Common myeloid progenitor, CD34-positive (primary cell): Measurements from ENCODE around the gene HADH.

Source experiments
- CTCF ChIA-PET: fragments of 350-600 bp; sonication (Branson Sonifier 250); formaldehyde crosslinking; loops from one replicate; lab custom pipeline; 2021; ENCODE audit warnings: antibody characterized with exemption; lab: Charles Lee
- POLR2A ChIA-PET: fragments of 350-600 bp; sonication (Branson Sonifier 250); formaldehyde crosslinking; loops from one replicate; lab custom pipeline; 2021; ENCODE audit warnings: antibody characterized with exemption; lab: Charles Lee
- DNase-seq, 3 donors: peaks; one replicate each; pipeline versions ENCODE4 v3.0.0 to v3.0.0-alpha.2; 2013
- H3K27ac ChIP-seq, 2 experiments: 1 replicate in 1 of 2; 2 replicates in 1 of 2; pipeline ENCODE4 v1.7.0; 2013; ENCODE audit warnings: inconsistent platforms in 2 of 2, low read length in 2 of 2, mild to moderate bottlenecking in 2 of 2, low read depth in 1 of 2, moderate library complexity in 1 of 2; ENCODE audit not compliant: severe bottlenecking in 2 of 2, insufficient read depth in 1 of 2, poor library complexity in 1 of 2
- H3K27me3 ChIP-seq, 5 experiments: replicated peaks in 2 of 5; 1 replicate in 3 of 5; 2 replicates in 2 of 5; pipeline versions ENCODE4 v1.6.1 to v1.7.0; 2013; ENCODE audit warnings: low read length in 4 of 5, mild to moderate bottlenecking in 2 of 5, moderate library complexity in 2 of 5, inconsistent platforms in 1 of 5; ENCODE audit not compliant: insufficient read depth in 5 of 5, control insufficient read depth in 4 of 5
- H3K36me3 ChIP-seq, 4 experiments: 1 replicate in 2 of 4; 2 replicates in 2 of 4; pipeline versions ENCODE4 v1.6.1 to v1.7.0; 2013; ENCODE audit warnings: low read length in 3 of 4, control low read depth in 1 of 4, mild to moderate bottlenecking in 1 of 4; ENCODE audit not compliant: control insufficient read depth in 4 of 4, insufficient read depth in 4 of 4
- H3K4me1 ChIP-seq, 4 experiments: 1 replicate in 3 of 4; 2 replicates in 1 of 4; pipeline versions ENCODE4 v1.6.1 to v1.7.1; 2013; ENCODE audit warnings: low read length in 3 of 4, mild to moderate bottlenecking in 3 of 4, control low read depth in 1 of 4, inconsistent platforms in 1 of 4, moderate library complexity in 1 of 4; ENCODE audit not compliant: control insufficient read depth in 4 of 4, insufficient read depth in 4 of 4; ENCODE audit errors: control extremely low read depth in 1 of 4
- H3K4me3 ChIP-seq, 7 experiments: 1 replicate in 4 of 7; 2 replicates in 3 of 7; pipeline versions ENCODE4 v1.5.1 to v1.7.0; 2013; ENCODE audit warnings: mild to moderate bottlenecking in 7 of 7, low read length in 6 of 7, moderate library complexity in 6 of 7, inconsistent platforms in 2 of 7, low read depth in 2 of 7, control low read depth in 1 of 7; ENCODE audit not compliant: insufficient read depth in 4 of 7, control insufficient read depth in 1 of 7; ENCODE audit errors: extremely low read depth in 1 of 7
- H3K9me3 ChIP-seq, 5 experiments: 1 replicate in 4 of 5; 2 replicates in 1 of 5; pipeline versions ENCODE4 v1.6.1 to v1.7.1; 2013; ENCODE audit warnings: low read length in 4 of 5, mild to moderate bottlenecking in 2 of 5, inconsistent platforms in 1 of 5, low read depth in 1 of 5, moderate library complexity in 1 of 5; ENCODE audit not compliant: control insufficient read depth in 4 of 5, insufficient read depth in 2 of 5; ENCODE audit errors: control extremely low read depth in 1 of 5
- WGBS: methylation state at CpG from one replicate; pipeline ENCODE4 v1.1.5; 2013; ENCODE audit not compliant: insufficient coverage; 5-methylcytosine and 5-hydroxymethylcytosine counted together

Gene HADH

DNA sequence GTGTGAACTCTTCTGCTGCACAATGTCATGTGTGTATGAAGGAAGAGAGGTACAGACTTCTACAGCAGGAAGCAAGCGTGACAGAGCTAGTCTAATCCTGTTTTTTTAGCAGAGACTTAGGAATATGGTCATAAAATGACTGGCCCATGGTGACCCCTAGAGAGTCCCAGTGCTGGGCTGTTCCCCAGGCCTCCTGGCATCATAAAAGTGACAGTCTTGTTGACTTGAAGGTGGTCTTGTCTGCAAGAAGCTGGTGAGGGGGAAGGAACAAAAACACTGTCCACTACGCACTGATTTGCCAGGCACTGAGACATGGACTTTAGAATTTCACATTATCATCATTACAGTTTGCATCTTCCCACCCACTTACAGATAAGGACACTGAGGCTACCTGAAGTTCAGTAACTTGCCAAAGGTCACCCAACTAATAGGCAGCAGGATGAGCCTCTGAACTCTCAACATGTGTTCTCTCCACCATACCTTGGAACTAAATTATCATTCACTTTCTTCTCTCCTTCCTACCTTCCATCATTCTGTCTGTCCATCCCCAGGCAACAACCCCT, 63.0 kb downstream of the HADH start:
- Histone ChIP-seq H3K27me3 (peaks cover 0 to 8% (median 2%) of the 10 kb centered on the region in 5 experiments), H3K36me3 (peaks cover 0 to 8% (median 0%) of the 10 kb centered on the region in 4 experiments), H3K4me1 (no peaks in the 10 kb centered on the region), H3K27ac (no peak overlapping the region), H3K4me3 (no peak overlapping the region), H3K9me3 (no peaks in the 10 kb centered on the region)
- 100% methylated on average over 2 of the region's 2 CpGs for WGBS
- no peak for DNase-seq
- ChIA-PET POLR2A (no interaction called here), CTCF (interaction anchor here (0.8 to 1.2 kb wide), 2 partner anchors 10 to 15 kb away, joined by 3 read pairs; no protein-coding TSS in a partner anchor)

- Histone ChIP-seq H3K4me1 (no peaks in the 10 kb centered on the region), H3K36me3 (peaks cover 0 to 8% (median 0%) of the 10 kb centered on the region in 4 experiments), H3K27me3 (peaks cover 0 to 8% (median 2%) of the 10 kb centered on the region in 5 experiments), H3K9me3 (no peaks in the 10 kb centered on the region), H3K4me3 (no peak overlapping the region), H3K27ac (no peak overlapping the region)
- DNase-seq: no peak
- POLR2A ChIA-PET: no interaction called here
- CTCF ChIA-PET: interaction anchor here (0.8 kb wide), 1 partner anchor 9 kb away, joined by 3 read pairs; no protein-coding TSS in a partner anchor
- 100% methylated on average over 1 of the region's 1 CpG for WGBS
Measured at GRCh38 chr4:108053251-108053711, 63.6 kb downstream of the HADH start.

GRCh38 chr4:108054025-108054638, 64.4 kb downstream of the HADH start:
- Histone ChIP-seq H3K27ac (no peak overlapping the region), H3K36me3 (peaks cover 0 to 8% (median 0%) of the 10 kb centered on the region in 4 experiments), H3K4me3 (no peak overlapping the region), H3K9me3 (no peaks in the 10 kb centered on the region), H3K27me3 (peaks cover 0 to 11% (median 2%) of the 10 kb centered on the region in 5 experiments), H3K4me1 (no peaks in the 10 kb centered on the region)
- no peak for DNase-seq
- ChIA-PET CTCF (interaction anchor here (1.2 kb wide), 1 partner anchor 279 kb away, joined by 3 read pairs; no protein-coding TSS in a partner anchor), POLR2A (no interaction called here)
- 98% methylated on average over 15 of the region's 16 CpGs for WGBS

DNA sequence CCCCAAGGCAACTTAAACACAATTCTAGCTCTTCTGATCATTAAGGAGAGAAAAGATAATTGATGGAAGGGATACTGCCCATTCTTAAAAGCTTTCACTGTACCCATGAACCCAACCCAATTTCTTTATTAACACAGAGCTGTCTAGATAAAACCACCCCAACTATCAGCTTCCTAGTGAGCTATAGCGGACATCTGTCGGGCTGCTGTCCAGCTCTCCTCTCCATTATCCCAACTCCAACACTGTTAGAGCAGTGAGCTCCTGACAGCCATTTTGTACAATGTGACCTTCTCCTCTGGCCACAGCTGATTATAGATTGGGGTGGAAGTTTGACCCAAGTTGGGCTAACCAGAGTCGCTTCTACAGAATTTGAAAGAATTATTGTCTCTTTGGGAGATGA, 66.1 kb downstream of the HADH start:
- WGBS: 86% methylated on average over 1 of the region's 3 CpGs
- ChIA-PET POLR2A (no interaction called here), CTCF (interaction anchor here (0.8 kb wide), 1 partner anchor 11 kb away, joined by 5 read pairs; no protein-coding TSS in a partner anchor)
- H3K27ac ChIP-seq: no peak overlapping the region
- no peak for DNase-seq
- H3K27me3 ChIP-seq: peaks cover 0 to 15% (median 2%) of the 10 kb centered on the region in 5 experiments
- no peaks in the 10 kb centered on the region for H3K4me1 ChIP-seq
- H3K36me3 ChIP-seq: peaks cover 0 to 8% (median 0%) of the 10 kb centered on the region in 4 experiments
- no peaks in the 10 kb centered on the region for H3K9me3 ChIP-seq
- H3K4me3 ChIP-seq: no peak overlapping the region

GRCh38 chr4:108056418-108056817, 66.7 kb downstream of the HADH start:
- ChIA-PET POLR2A (no interaction called here), CTCF (interaction anchor here (0.8 kb wide), 1 partner anchor 11 kb away, joined by 5 read pairs; no protein-coding TSS in a partner anchor)
- no peaks in the 10 kb centered on the region for H3K9me3 ChIP-seq
- peaks cover 0 to 19% (median 6%) of the 10 kb centered on the region in 5 experiments for H3K27me3 ChIP-seq
- no peak for DNase-seq
- H3K4me1 ChIP-seq: no peaks in the 10 kb centered on the region
- 67% methylated on average over 3 of the region's 6 CpGs for WGBS
- H3K4me3 ChIP-seq: no peak overlapping the region
- H3K36me3 ChIP-seq: peaks cover 0 to 8% (median 0%) of the 10 kb centered on the region in 4 experiments
- no peak overlapping the region for H3K27ac ChIP-seq

DNA sequence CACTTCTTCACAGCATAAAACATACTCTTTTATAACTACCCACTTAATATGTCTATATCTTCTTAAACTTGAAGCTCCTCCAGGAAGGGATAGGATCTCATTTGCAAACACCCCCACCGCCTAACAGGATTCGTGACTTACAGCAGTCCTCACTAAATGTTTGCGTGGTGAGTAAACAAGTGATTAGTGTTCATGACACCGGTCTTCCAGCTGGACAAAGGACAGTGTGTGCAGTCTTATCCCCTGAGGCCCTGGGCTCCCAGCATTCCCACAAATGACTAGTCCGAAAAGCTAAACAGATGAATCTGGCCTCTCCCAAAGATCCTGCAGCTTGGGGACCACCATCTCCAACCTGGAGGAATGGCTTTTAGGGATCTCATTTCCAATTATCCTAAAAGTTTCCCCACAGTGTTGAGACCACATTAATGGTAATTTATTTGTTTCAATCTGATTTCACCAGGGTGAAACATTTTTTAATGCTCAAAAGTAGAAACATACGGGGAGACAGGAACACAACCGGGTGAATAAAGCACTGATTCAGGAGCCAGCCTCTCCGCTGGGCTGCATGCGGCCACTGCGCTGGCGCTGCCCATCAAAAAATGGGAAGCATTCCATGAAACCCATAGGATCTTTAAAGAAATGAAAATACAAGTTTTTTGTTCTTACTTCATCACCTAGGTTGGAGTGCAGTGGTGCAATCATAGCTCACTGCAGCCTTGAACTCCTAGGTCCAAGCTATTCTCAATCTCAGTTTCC, 69.2 kb downstream of the HADH start:
- H3K36me3 ChIP-seq: peaks cover 0 to 2% (median 0%) of the 10 kb centered on the region in 4 experiments
- 100% methylated on average over 8 of the region's 11 CpGs for WGBS
- CTCF ChIA-PET: interaction anchor here (0.6 to 6.8 kb wide), 12 partner anchors 9 to 524 kb away, joined by 3 to 77 read pairs (median 4); no protein-coding TSS in a partner anchor
- no peak overlapping the region for H3K4me3 ChIP-seq
- POLR2A ChIA-PET: no interaction called here
- DNase-seq: no peak
- H3K27me3 ChIP-seq: peaks cover 0 to 22% (median 9%) of the 10 kb centered on the region in 5 experiments
- H3K27ac ChIP-seq: no peak overlapping the region
- H3K4me1 ChIP-seq: no peaks in the 10 kb centered on the region
- no peaks in the 10 kb centered on the region for H3K9me3 ChIP-seq
